Neutrophil (primary cell): ENCODE data around the gene TRIM29.

Source experiments
- H3K27ac ChIP-seq: fragments of 200-600 bp; sonication (generic); 2 replicates; pipeline ENCODE4 v1.5.1; 2016; ENCODE audit warnings: mild to moderate bottlenecking, moderate library complexity
- H3K27me3 ChIP-seq: fragments of 200-600 bp; sonication (generic); 2 replicates; pipeline ENCODE4 v1.6.0; 2016; ENCODE audit warnings: mild to moderate bottlenecking
- H3K36me3 ChIP-seq: fragments of 200-600 bp; sonication (generic); 2 replicates; pipeline ENCODE4 v1.5.1; 2017
- H3K4me1 ChIP-seq, 2 experiments: fragments of 200-600 bp in 1 of 2; sonication (generic) in 1 of 2; 1 replicate in 1 of 2; 2 replicates in 1 of 2; pipeline versions ENCODE4 v1.5.1 to v1.6.1; 2013 to 2016; ENCODE audit warnings: low read depth in 1 of 2, low read length in 1 of 2, mild to moderate bottlenecking in 1 of 2, moderate library complexity in 1 of 2; ENCODE audit not compliant: control insufficient read depth in 1 of 2, insufficient read depth in 1 of 2
- H3K4me3 ChIP-seq, 2 experiments: fragments of 200-600 bp in 1 of 2; sonication (generic) in 1 of 2; 1 replicate in 1 of 2; 2 replicates in 1 of 2; pipeline ENCODE4 v1.5.1; 2013 to 2016; ENCODE audit warnings: low read depth in 1 of 2, low read length in 1 of 2, mild to moderate bottlenecking in 1 of 2, moderate library complexity in 1 of 2
- H3K9me3 ChIP-seq: fragments of 200-600 bp; sonication (generic); 2 replicates; pipeline ENCODE4 v1.5.1; 2016
- CTCF ChIP-seq: fragments of 200-600 bp; sonication (generic); IDR thresholded peaks from 2 replicates; pipeline ENCODE4 v1.5.1; 2016; ENCODE audit warnings: antibody characterized with exemption

The TRIM29 gene

GRCh38 chr11:120067438-120068113 is 70.3 kb downstream of the TRIM29 start:
- Histone ChIP-seq H3K36me3 (no peaks in the 10 kb centered on the region), H3K27me3 (peaks cover 44% of the 10 kb centered on the region), H3K27ac (no peak overlapping the region), H3K4me1 (no peaks in the 10 kb centered on the region), H3K9me3 (no peaks in the 10 kb centered on the region), H3K4me3 (no peak overlapping the region)
- no peak for TF ChIP-seq CTCF

- no peak overlapping the region for H3K4me3 ChIP-seq
- no peak for TF ChIP-seq CTCF
- no peaks in the 10 kb centered on the region for H3K4me1 ChIP-seq
- H3K9me3 ChIP-seq, result no peaks in the 10 kb centered on the region
- H3K27me3 ChIP-seq, result peaks cover 51% of the 10 kb centered on the region
- H3K36me3 ChIP-seq, result no peaks in the 10 kb centered on the region
- no peak overlapping the region for H3K27ac ChIP-seq
Observed at GRCh38 chr11:120066738-120067437, 71.0 kb downstream of the TRIM29 start.

GRCh38 chr11:120065876-120066275 is 72.0 kb downstream of the TRIM29 start:
- Histone ChIP-seq H3K36me3 (no peaks in the 10 kb centered on the region), H3K9me3 (no peaks in the 10 kb centered on the region), H3K4me1 (no peaks in the 10 kb centered on the region), H3K4me3 (no peak overlapping the region), H3K27ac (no peak overlapping the region), H3K27me3 (peaks cover 53% of the 10 kb centered on the region)
- TF ChIP-seq CTCF, result no peak

- no peaks in the 10 kb centered on the region for H3K36me3 ChIP-seq
- no peak for TF ChIP-seq CTCF
- no peaks in the 10 kb centered on the region for H3K4me1 ChIP-seq
- H3K9me3 ChIP-seq, result no peaks in the 10 kb centered on the region
- H3K4me3 ChIP-seq, result no peak overlapping the region
- H3K27me3 ChIP-seq, result peaks cover 53% of the 10 kb centered on the region
- no peak overlapping the region for H3K27ac ChIP-seq
Observed at GRCh38 chr11:120065176-120065575, 72.7 kb downstream of the TRIM29 start.

GRCh38 chr11:120064341-120064740 is 73.6 kb downstream of the TRIM29 start:
- H3K36me3 ChIP-seq, result no peaks in the 10 kb centered on the region
- peaks cover 56% of the 10 kb centered on the region for H3K27me3 ChIP-seq
- no peaks in the 10 kb centered on the region for H3K9me3 ChIP-seq
- H3K4me3 ChIP-seq, result no peak overlapping the region
- TF ChIP-seq CTCF, result no peak
- H3K4me1 ChIP-seq, result no peaks in the 10 kb centered on the region
- no peak overlapping the region for H3K27ac ChIP-seq
